CD4-positive, alpha-beta memory T cell (primary cell): ENCODE results near the gene MRE11. TPM values are rescaled to one million over a fixed set of nuclear protein-coding genes. Genes with fewer than 3 reads are reported as not detected.

ENCODE experiments used
- CTCF ChIA-PET: fragments of 350-600 bp; sonication (Branson Sonifier 250); formaldehyde crosslinking; loops from one replicate; lab custom pipeline; 2021; ENCODE audit warnings: inconsistent platforms; ENCODE audit not compliant: partially characterized antibody; lab: Charles Lee
- POLR2A ChIA-PET: fragments of 350-600 bp; sonication (Branson Sonifier 250); formaldehyde crosslinking; loops from one replicate; lab custom pipeline; 2021; ENCODE audit not compliant: partially characterized antibody; lab: Charles Lee
- DNase-seq, 5 donors: peaks; one replicate each; pipeline versions ENCODE4 v3.0.0 to v3.0.0-alpha.2; 2020 to 2022; ENCODE audit warnings: mixed read lengths in 1 of 5
- H3K27ac ChIP-seq: one replicate; pipeline ENCODE4 v1.7.0; 2013; ENCODE audit warnings: low read depth, low read length
- H3K27me3 ChIP-seq: 2 replicates; pipeline ENCODE4 v1.7.0; 2013; ENCODE audit warnings: mild to moderate bottlenecking, low read length, moderate library complexity; ENCODE audit not compliant: insufficient read depth
- H3K36me3 ChIP-seq: 2 replicates; pipeline ENCODE4 v1.7.0; 2013; ENCODE audit warnings: mild to moderate bottlenecking, low read length, moderate library complexity; ENCODE audit not compliant: insufficient read depth
- H3K4me1 ChIP-seq: 2 replicates; pipeline ENCODE4 v1.7.0; 2013; ENCODE audit warnings: mild to moderate bottlenecking, low read length, moderate library complexity; ENCODE audit not compliant: insufficient read depth
- H3K4me3 ChIP-seq, 2 donors: one replicate each; pipeline ENCODE4 v1.7.0; 2013; ENCODE audit warnings: low read length in 2 of 2, mild to moderate bottlenecking in 1 of 2
- H3K9me3 ChIP-seq, 2 donors: one replicate each; pipeline ENCODE4 v1.7.0; 2013; ENCODE audit warnings: low read length in 2 of 2, control low read depth in 1 of 2; ENCODE audit not compliant: control insufficient read depth in 1 of 2
- H3K27ac Mint-ChIP-seq, 7 donors: one replicate each; pipeline ENCODE4 v1.8.0; 2020 to 2021; ENCODE audit warnings: mixed read lengths in 7 of 7, mild to moderate bottlenecking in 6 of 7, inconsistent platforms in 3 of 7, moderate library complexity in 3 of 7
- H3K27me3 Mint-ChIP-seq, 2 donors: one replicate each; pipeline ENCODE4 v1.8.0; 2020 to 2021; ENCODE audit warnings: mixed read lengths in 2 of 2
- H3K36me3 Mint-ChIP-seq, 2 donors: one replicate each; pipeline ENCODE4 v1.8.0; 2020 to 2021; ENCODE audit warnings: mixed read lengths in 2 of 2, inconsistent platforms in 1 of 2, mild to moderate bottlenecking in 1 of 2
- H3K4me1 Mint-ChIP-seq, 4 donors: one replicate each; pipeline ENCODE4 v1.8.0; 2020 to 2021; ENCODE audit warnings: mixed read lengths in 4 of 4, mild to moderate bottlenecking in 1 of 4
- H3K4me3 Mint-ChIP-seq, 8 donors: one replicate each; pipeline ENCODE4 v1.8.0; 2020 to 2021; ENCODE audit warnings: mixed read lengths in 8 of 8, mild to moderate bottlenecking in 7 of 8, moderate library complexity in 6 of 8, inconsistent platforms in 3 of 8
- H3K9me3 Mint-ChIP-seq, 8 donors: one replicate each; pipeline ENCODE4 v1.8.0; 2020 to 2021; ENCODE audit warnings: mixed read lengths in 8 of 8, mild to moderate bottlenecking in 5 of 8, inconsistent platforms in 3 of 8, moderate library complexity in 1 of 8
- intact Hi-C: fragments of 100-400 bp; cut with micrococcal nuclease; formaldehyde crosslinking; loops from one replicate; pipeline ENCODE4 v1.15.1; 2023
- polyA plus RNA-seq, 2 donors: library from polyadenylated mRNA; unstranded; fragments of 300-500 nt; fragmentation: Illumina TruSeq; gene quantifications; one replicate each; pipeline ENCODE4 v1.2.3, GENCODE V29; 2021
- total RNA-seq, 2 experiments: library from RNA; stranded (reverse); gene quantifications; one replicate each; pipeline ENCODE4 v1.2.3, GENCODE V29; 2021

The MRE11 gene
- total and polyA plus RNA-seq, 4 experiments from 2014 or later = 7.6 to 43.4 (median 30.4) TPM

GRCh38 chr11:94519478-94520084 is 25.9 kb upstream of the MRE11 start:
- ChIA-PET POLR2A (no interaction called here), CTCF (interaction anchor here (0.6 to 2.8 kb wide), 15 partner anchors 10 to 726 kb away, joined by 3 to 10 read pairs (median 3); no protein-coding TSS in a partner anchor)
- peak in 4 of 5 donors; percentile 16 to 34 (median 25) for DNase-seq
- Mint-ChIP-seq H3K4me1 (no peaks in the 10 kb centered on the region), H3K4me3 (no peak overlapping the region), H3K36me3 (no peaks in the 10 kb centered on the region), H3K9me3 (no peaks in the 10 kb centered on the region), H3K27me3 (peaks cover 8 to 9% of the 10 kb centered on the region in 2 donors), H3K27ac (no peak overlapping the region)
- Histone ChIP-seq H3K36me3 (no peaks in the 10 kb centered on the region), H3K27me3 (no peaks in the 10 kb centered on the region), H3K4me1 (no peaks in the 10 kb centered on the region), H3K27ac (no peak overlapping the region), H3K4me3 (no peak overlapping the region), H3K9me3 (no peaks in the 10 kb centered on the region)
- intact Hi-C loops = loop anchor here (1.0 to 10.0 kb wide), 6 partner anchors 25 to 1907 kb away; no protein-coding TSS in a partner anchor

GRCh38 chr11:94518300-94518699 is 24.7 kb upstream of the MRE11 start:
- no peak for DNase-seq
- intact Hi-C loops = loop anchor here (2.0 to 10.0 kb wide), 4 partner anchors 27 to 1247 kb away; no protein-coding TSS in a partner anchor
- H3K36me3 Mint-ChIP-seq = no peaks in the 10 kb centered on the region
- ChIA-PET POLR2A (no interaction called here), CTCF (interaction anchor here (0.6 to 2.8 kb wide), 5 partner anchors 14 to 1603 kb away, joined by 3 to 10 read pairs (median 5); no protein-coding TSS in a partner anchor)
- H3K4me3 ChIP-seq = no peak overlapping the region
- no peaks in the 10 kb centered on the region for H3K9me3 Mint-ChIP-seq
- no peak overlapping the region for H3K27ac Mint-ChIP-seq
- peaks cover 0 to under 1% (median under 1%) of the 10 kb centered on the region in 4 donors for H3K4me1 Mint-ChIP-seq
- no peaks in the 10 kb centered on the region for H3K27me3 ChIP-seq
- no peak overlapping the region for H3K27ac ChIP-seq
- no peaks in the 10 kb centered on the region for H3K4me1 ChIP-seq
- peaks cover 3 to 4% of the 10 kb centered on the region in 2 donors for H3K27me3 Mint-ChIP-seq
- no peak overlapping the region for H3K4me3 Mint-ChIP-seq
- H3K9me3 ChIP-seq = no peaks in the 10 kb centered on the region
- H3K36me3 ChIP-seq = no peaks in the 10 kb centered on the region

- ChIA-PET POLR2A (no interaction called here), CTCF (interaction anchor here (0.9 to 4.0 kb wide), 5 partner anchors 9 to 87 kb away, joined by 3 to 35 read pairs (median 5); no protein-coding TSS in a partner anchor)
- no peaks in the 10 kb centered on the region for H3K36me3 ChIP-seq
- Mint-ChIP-seq H3K36me3 (no peaks in the 10 kb centered on the region), H3K27me3 (peaks cover 3 to 12% of the 10 kb centered on the region in 2 donors), H3K27ac (no peak overlapping the region), H3K9me3 (no peaks in the 10 kb centered on the region), H3K4me1 (peaks cover 10 to 16% (median 11%) of the 10 kb centered on the region in 4 donors), H3K4me3 (no peak overlapping the region)
- H3K4me3 ChIP-seq = no peak overlapping the region
- no peaks in the 10 kb centered on the region for H3K9me3 ChIP-seq
- no peaks in the 10 kb centered on the region for H3K27me3 ChIP-seq
- DNase-seq = no peak
- no peak overlapping the region for H3K27ac ChIP-seq
- intact Hi-C loops = loop anchor here (5.0 to 10.0 kb wide), 3 partner anchors 246 to 1248 kb away; no protein-coding TSS in a partner anchor
- H3K4me1 ChIP-seq = peaks cover 13% of the 10 kb centered on the region
Measured at GRCh38 chr11:94516725-94517124, 23.1 kb upstream of the MRE11 start.

GRCh38 chr11:94515398-94515797 is 21.8 kb upstream of the MRE11 start:
- Mint-ChIP-seq H3K4me1 (peaks cover 10 to 17% (median 13%) of the 10 kb centered on the region in 4 donors), H3K27me3 (peaks cover 8 to 12% of the 10 kb centered on the region in 2 donors), H3K4me3 (no peak overlapping the region), H3K36me3 (no peaks in the 10 kb centered on the region), H3K9me3 (no peaks in the 10 kb centered on the region), H3K27ac (no peak overlapping the region)
- Histone ChIP-seq H3K27ac (no peak overlapping the region), H3K36me3 (no peaks in the 10 kb centered on the region), H3K27me3 (no peaks in the 10 kb centered on the region), H3K4me3 (no peak overlapping the region), H3K4me1 (peaks cover 13% of the 10 kb centered on the region), H3K9me3 (no peaks in the 10 kb centered on the region)
- intact Hi-C loops = loop anchor here (5.0 to 10.0 kb wide), 3 partner anchors 247 to 1249 kb away; no protein-coding TSS in a partner anchor
- CTCF ChIA-PET = interaction anchor here (4.0 kb wide), 1 partner anchor 11 kb away, joined by 35 read pairs; no protein-coding TSS in a partner anchor
- no peak for DNase-seq
- POLR2A ChIA-PET = no interaction called here

- intact Hi-C loops = loop anchor here (10.0 kb wide), 2 partner anchors 642 to 1252 kb away; no protein-coding TSS in a partner anchor
- peaks cover 9 to 12% of the 10 kb centered on the region in 2 donors for H3K27me3 Mint-ChIP-seq
- CTCF ChIA-PET = interaction anchor here (1.1 kb wide), 1 partner anchor 15 kb away, joined by 3 read pairs; no protein-coding TSS in a partner anchor
- DNase-seq = no peak
- Histone ChIP-seq H3K4me3 (no peak overlapping the region), H3K36me3 (no peaks in the 10 kb centered on the region), H3K27ac (no peak overlapping the region), H3K9me3 (no peaks in the 10 kb centered on the region), H3K4me1 (peaks cover 13% of the 10 kb centered on the region), H3K27me3 (no peaks in the 10 kb centered on the region)
- no peaks in the 10 kb centered on the region for H3K9me3 Mint-ChIP-seq
- POLR2A ChIA-PET = interaction anchor here (1.9 kb wide), 1 partner anchor 19 kb away, joined by 10 read pairs; the partner anchor contains the start of genes ANKRD49 and MRE11
- no peaks in the 10 kb centered on the region for H3K36me3 Mint-ChIP-seq
- peaks cover 10 to 17% (median 13%) of the 10 kb centered on the region in 4 donors for H3K4me1 Mint-ChIP-seq
- no peak overlapping the region for H3K27ac Mint-ChIP-seq
- peak overlapping the region in 7 of 8 donors; percentile 0 to 85 (median 69) for H3K4me3 Mint-ChIP-seq
Measured at GRCh38 chr11:94513091-94513490, 19.4 kb upstream of the MRE11 start.

- Mint-ChIP-seq H3K4me1 (peaks cover 10 to 17% (median 13%) of the 10 kb centered on the region in 4 donors), H3K9me3 (no peaks in the 10 kb centered on the region), H3K27ac (peak within 1 kb of the TSS in 3 of 7 donors; percentile 19 to 73 (median 47)), H3K27me3 (peaks cover 9 to 12% of the 10 kb centered on the region in 2 donors), H3K4me3 (peak within 1 kb of the TSS; percentile 73 to 85 (median 80)), H3K36me3 (no peaks in the 10 kb centered on the region)
- Histone ChIP-seq H3K27me3 (no peaks in the 10 kb centered on the region), H3K36me3 (no peaks in the 10 kb centered on the region), H3K4me1 (peaks cover 13% of the 10 kb centered on the region), H3K9me3 (no peaks in the 10 kb centered on the region), H3K4me3 (peak within 1 kb of the TSS in 1 of 2 donors; percentile 51), H3K27ac (no peak within 1 kb of the TSS)
- ChIA-PET CTCF (interaction anchor here (1.0 to 1.3 kb wide), 3 partner anchors 10 to 20 kb away, joined by 3 to 4 read pairs (median 3); no protein-coding TSS in a partner anchor), POLR2A (interaction anchor here (1.9 kb wide), 1 partner anchor 18 kb away, joined by 10 read pairs; the partner anchor contains the start of genes ANKRD49 and MRE11)
- DNase-seq = peak; percentile 36 to 46 (median 41)
- intact Hi-C loops = loop anchor here (10.0 kb wide), 2 partner anchors 643 to 1253 kb away; no protein-coding TSS in a partner anchor
Measured at GRCh38 chr11:94511932-94512781, 18.5 kb upstream of the MRE11 start, which contains the start of gene C11orf97. Gene C11orf97, plus strand, starts transcription at chr11:94512461. Its CDS starts 68 bp downstream, at chr11:94512529.
